Measurements from ENCODE around the gene ST3GAL6.

GRCh38 chr3:98821063-98821462, 57.9 kb downstream of the ST3GAL6 start:
- TF ChIP-seq CTCF (IDR thresholded peaks at IDR 0.05 in 2 of 3, conservative IDR thresholded peaks at IDR 0.05 in 1 of 3; ENCODE audit: insufficient read depth in 2 of 3, low read depth in 1 of 3, low read length in 3 of 3) (no peak), ZBTB49 (CRISPR knock-in tag; IDR thresholded peaks at IDR 0.05; ENCODE audit: borderline replicate concordance) (no peak), FOXA1 (IDR thresholded peaks at IDR 0.05; ENCODE audit: borderline replicate concordance) (no peak), COPS2 (conservative IDR thresholded peaks at IDR 0.05) (no peak), EP300 (IDR thresholded peaks at IDR 0.05; ENCODE audit: low read length) (no peak), SMAD4 (CRISPR knock-in tag; conservative IDR thresholded peaks at IDR 0.05) (no peak), CHD4 (IDR thresholded peaks at IDR 0.05; ENCODE audit: insufficient read depth, insufficient replicate concordance, low read depth, low read length, poor library complexity, severe bottlenecking) (no peak), ZNF175 (CRISPR knock-in tag; IDR thresholded peaks at IDR 0.05; ENCODE audit: low read depth) (no peak), EZH2 (IDR thresholded peaks at IDR 0.05; ENCODE audit: borderline replicate concordance, low read depth, low read length) (no peak), ZNF76 (CRISPR knock-in tag; IDR thresholded peaks at IDR 0.05; ENCODE audit: borderline replicate concordance) (no peak)

All from K562 (cell line).